ENCODE data around the gene TMEM182. TPM values are rescaled to one million over a fixed set of nuclear protein-coding genes. Genes with fewer than 3 reads are reported as not detected.

The TMEM182 gene
- total and polyA plus RNA-seq, 2 of the 4 experiments (the other 2 are of a cell fraction) = 1.3 to 1.4 TPM

DNA sequence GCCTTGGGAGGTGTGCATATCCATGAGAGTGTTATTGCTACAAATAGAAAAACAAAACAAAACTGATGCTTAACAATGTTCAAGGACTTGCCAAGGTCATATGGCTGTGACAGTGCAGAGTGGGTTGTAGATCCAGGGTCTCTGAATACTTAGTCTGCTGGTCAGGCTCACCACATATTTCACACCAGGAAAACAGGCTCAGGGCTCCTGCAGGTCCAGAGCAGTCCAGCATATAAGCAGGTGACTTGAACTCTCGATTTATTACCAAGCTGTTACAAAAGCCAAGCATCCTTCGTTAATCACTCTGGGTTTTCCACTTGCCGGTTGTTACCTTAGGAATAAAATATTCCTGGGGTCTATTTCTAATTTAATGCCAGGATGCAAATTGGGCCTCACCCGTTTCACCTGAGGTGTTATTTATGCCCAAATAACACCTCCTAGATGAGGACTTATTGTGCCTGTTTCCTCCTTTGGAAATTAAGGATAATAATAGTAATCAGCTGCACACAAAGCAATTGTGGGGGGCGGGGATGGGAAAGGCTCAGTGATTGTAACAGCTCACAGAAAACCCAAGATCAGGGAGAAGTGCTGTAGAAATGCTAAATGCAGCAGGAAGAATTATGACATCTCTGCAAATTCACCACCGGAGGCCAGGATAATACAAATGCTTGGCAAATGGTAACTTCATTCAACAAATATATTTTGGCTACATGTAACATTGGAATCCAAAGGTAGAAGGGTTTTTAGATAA lies 72.9 kb downstream of the TMEM182 start:
- Histone ChIP-seq H3K4ac (ENCODE audit: low read depth, low read length) (no peak overlapping the region), H3K23ac (ENCODE audit: low read depth, low read length) (no peak overlapping the region), H3K79me1 (ENCODE audit: low read depth in 1 of 2, low read length in 2 of 2) (no peaks in the 10 kb centered on the region), H3K18ac (ENCODE audit: low read depth, low read length) (no peak overlapping the region), H3K27me3 (ENCODE audit: control insufficient read depth, insufficient read depth, low read length) (no peaks in the 10 kb centered on the region), H2BK5ac (ENCODE audit: low read depth, low read length, poor library complexity, severe bottlenecking) (no peak overlapping the region), H2BK20ac (ENCODE audit: low read depth, low read length) (no peak overlapping the region), H3K27ac (ENCODE audit: insufficient read depth, low read length) (no peak overlapping the region), H3K14ac (replicated peaks; ENCODE audit: low read depth, low read length) (no peak overlapping the region), H4K8ac (ENCODE audit: low read depth in 2 of 2, low read length in 2 of 2) (no peak overlapping the region), H3K4me1 (ENCODE audit: control insufficient read depth, insufficient read depth, low read length) (no peaks in the 10 kb centered on the region), H2AK9ac (replicated peaks; ENCODE audit: low read depth, low read length, poor library complexity) (no peak overlapping the region), H4K5ac (ENCODE audit: low read depth, low read length) (no peak overlapping the region), H3K56ac (ENCODE audit: extremely low read depth, insufficient read depth, low read length) (no peak overlapping the region), H4K20me1 (ENCODE audit: insufficient read depth, low read length) (no peaks in the 10 kb centered on the region), H4K91ac (ENCODE audit: insufficient read depth, low read depth, low read length) (no peak overlapping the region), H3K4me3 (ENCODE audit: insufficient read depth, low read depth, low read length) (no peak overlapping the region), H3K36me3 (ENCODE audit: control insufficient read depth, insufficient read depth, low read length) (no peaks in the 10 kb centered on the region), H2AFZ (replicated peaks; ENCODE audit: low read length, poor library complexity) (no peak overlapping the region), H3K9me1 (ENCODE audit: insufficient read depth, low read length) (no peaks in the 10 kb centered on the region), H2BK15ac (ENCODE audit: low read depth, low read length) (no peak overlapping the region), H3K4me2 (ENCODE audit: low read depth, low read length) (no peak overlapping the region), H2AK5ac (ENCODE audit: low read depth, low read length) (no peak overlapping the region), H3K9ac (ENCODE audit: low read depth, low read length) (no peak overlapping the region), H3K9me3 (ENCODE audit: control insufficient read depth, insufficient read depth, low read length) (no peaks in the 10 kb centered on the region), H2BK120ac (ENCODE audit: low read depth, low read length) (no peak overlapping the region)
- WGBS, 2 experiments (ENCODE audit: extremely low coverage in 2 of 2, insufficient read length in 1 of 2) = no CpG with 5 or more reads among the region's 6 CpGs
- DNase-seq (no peak), ATAC-seq (ENCODE audit: low read depth) (no peak)
- intact Hi-C loops (cut with micrococcal nuclease) = no loop called here
- in situ Hi-C loops (cut with MboI; ENCODE audit: low sequenced_read_pairs) = no loop called here
- BruUV-seq (replicated peaks) = no TSS peak
- ChIA-PET CTCF (no interaction called here), POLR2A (ENCODE audit: unreplicated experiment) (no interaction called here)
- dilution Hi-C loops (cut with HindIII; ENCODE audit: low sequenced_read_pairs, unreplicated experiment) = no loop called here
- no peak for TF ChIP-seq CEBPB (IDR thresholded peaks at IDR 0.05; ENCODE audit: low read depth, low read length)
- no peak for TF ChIP-seq RAD21 (IDR thresholded peaks at IDR 0.05; ENCODE audit: low read length)
- TF ChIP-seq MAFK (IDR thresholded peaks at IDR 0.05; ENCODE audit: low read depth, low read length) = no peak
- no peak for TF ChIP-seq SMC3 (IDR thresholded peaks at IDR 0.05; ENCODE audit: low read depth, low read length)
- no peak for TF ChIP-seq CHD1 (IDR thresholded peaks at IDR 0.05; ENCODE audit: low read depth, low read length)
- TF ChIP-seq BHLHE40 (IDR thresholded peaks at IDR 0.05; ENCODE audit: low read depth, low read length) = no peak
- no peak for TF ChIP-seq MAZ (IDR thresholded peaks at IDR 0.05; ENCODE audit: borderline replicate concordance, low read depth, low read length)
- no peak for TF ChIP-seq RFX5 (IDR thresholded peaks at IDR 0.05; ENCODE audit: low read depth, low read length)
- TF ChIP-seq ELK1 (IDR thresholded peaks at IDR 0.05; ENCODE audit: borderline replicate concordance, low read depth, low read length) = no peak
- TF ChIP-seq USF2 (IDR thresholded peaks at IDR 0.05; ENCODE audit: low read depth, low read length) = no peak
- no peak for TF ChIP-seq MXI1 (IDR thresholded peaks at IDR 0.05; ENCODE audit: borderline replicate concordance, low read depth, low read length)
- no peak for TF ChIP-seq RCOR1 (IDR thresholded peaks at IDR 0.05; ENCODE audit: insufficient replicate concordance, low read length)
- no peak for TF ChIP-seq FOS (IDR thresholded peaks at IDR 0.05; ENCODE audit: low read depth, low read length)
- TF ChIP-seq POLR2A (IDR thresholded peaks at IDR 0.05; ENCODE audit: low read depth, low read length) = no peak
- no peak for TF ChIP-seq NFE2L2 (IDR thresholded peaks at IDR 0.05; ENCODE audit: low read depth, low read length)
- no peak for TF ChIP-seq CTCF (conservative IDR thresholded peaks at IDR 0.05; ENCODE audit: low read depth, low read length)

All from IMR-90 (cell line).